AG10803 (cell line): ENCODE data around the gene FAM43B.

Source experiments
- DNase-seq: peaks from one replicate; pipeline ENCODE4 v3.0.0; 2010; ENCODE audit warnings: low read depth
- H3K4me3 ChIP-seq: 2 replicates; pipeline ENCODE4 v1.5.1; 2011; ENCODE audit warnings: mild to moderate bottlenecking, low read length, control low read depth
- TF ChIP-seq, protein P1 (sequence below): conservative IDR thresholded peaks from 2 replicates; pipeline ENCODE4 v1.5.1; 2011; ENCODE audit warnings: mild to moderate bottlenecking, low read length, control low read depth, inconsistent platforms

The FAM43B gene

DNA sequence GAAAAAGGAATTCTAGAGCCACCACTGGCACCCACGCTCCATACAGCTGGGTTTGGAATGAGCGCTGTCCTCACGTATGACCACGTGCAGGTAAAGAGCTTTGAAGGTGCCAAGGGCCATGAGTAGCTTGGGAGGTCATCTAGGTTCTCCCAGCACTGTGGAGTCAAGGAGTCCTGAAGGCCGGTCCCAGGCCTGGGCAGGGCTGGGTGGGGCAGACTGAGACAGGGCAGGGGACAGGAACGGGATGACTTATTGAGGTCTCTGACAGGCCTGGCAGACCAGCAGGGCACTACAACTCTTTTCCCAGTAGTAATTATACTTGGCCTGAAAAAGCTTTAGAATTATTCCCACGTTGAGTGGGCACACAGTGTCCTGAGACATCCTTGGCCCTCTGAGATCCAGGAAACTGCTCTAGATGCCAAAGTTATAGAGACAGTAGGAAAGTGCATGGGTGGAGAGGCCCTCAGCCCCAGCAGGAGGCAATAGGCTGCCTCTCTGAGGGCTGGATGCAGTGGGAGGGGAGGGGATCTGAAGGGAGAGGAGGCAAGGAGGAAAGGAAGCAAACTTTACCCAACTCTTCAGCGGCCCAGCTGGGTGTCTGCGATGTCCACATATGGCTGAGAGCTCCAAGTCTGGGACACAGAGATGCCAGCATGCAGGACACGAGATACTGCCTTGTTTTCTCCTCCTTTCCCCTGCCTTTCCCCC is 34.7 kb downstream of the FAM43B start:
- DNase-seq = no peak
- H3K4me3 ChIP-seq = no peak overlapping the region
- TF ChIP-seq, protein P1, sequence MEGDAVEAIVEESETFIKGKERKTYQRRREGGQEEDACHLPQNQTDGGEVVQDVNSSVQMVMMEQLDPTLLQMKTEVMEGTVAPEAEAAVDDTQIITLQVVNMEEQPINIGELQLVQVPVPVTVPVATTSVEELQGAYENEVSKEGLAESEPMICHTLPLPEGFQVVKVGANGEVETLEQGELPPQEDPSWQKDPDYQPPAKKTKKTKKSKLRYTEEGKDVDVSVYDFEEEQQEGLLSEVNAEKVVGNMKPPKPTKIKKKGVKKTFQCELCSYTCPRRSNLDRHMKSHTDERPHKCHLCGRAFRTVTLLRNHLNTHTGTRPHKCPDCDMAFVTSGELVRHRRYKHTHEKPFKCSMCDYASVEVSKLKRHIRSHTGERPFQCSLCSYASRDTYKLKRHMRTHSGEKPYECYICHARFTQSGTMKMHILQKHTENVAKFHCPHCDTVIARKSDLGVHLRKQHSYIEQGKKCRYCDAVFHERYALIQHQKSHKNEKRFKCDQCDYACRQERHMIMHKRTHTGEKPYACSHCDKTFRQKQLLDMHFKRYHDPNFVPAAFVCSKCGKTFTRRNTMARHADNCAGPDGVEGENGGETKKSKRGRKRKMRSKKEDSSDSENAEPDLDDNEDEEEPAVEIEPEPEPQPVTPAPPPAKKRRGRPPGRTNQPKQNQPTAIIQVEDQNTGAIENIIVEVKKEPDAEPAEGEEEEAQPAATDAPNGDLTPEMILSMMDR = peak; percentile 33; the same call in 1 of the 2 replicates

DNA sequence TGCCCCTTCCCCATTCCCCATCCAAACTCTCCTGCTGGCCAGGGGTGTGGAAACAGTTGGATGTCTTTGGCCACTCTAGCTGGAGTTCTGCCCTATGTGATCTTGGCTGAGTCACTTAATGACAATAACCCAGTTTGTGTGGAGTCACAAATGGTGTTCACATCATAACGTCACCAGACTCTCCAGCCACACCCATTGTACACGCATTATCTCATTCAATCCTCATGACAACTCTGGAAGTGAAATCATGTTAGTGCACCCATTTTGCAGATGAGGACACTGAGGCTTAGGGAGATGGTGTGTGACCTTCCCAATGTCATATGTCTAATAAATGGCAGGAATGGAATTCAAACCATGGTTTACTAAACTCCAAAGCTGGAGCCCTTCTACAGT is 35.3 kb downstream of the FAM43B start:
- peak; percentile 53 for DNase-seq
- H3K4me3 ChIP-seq = no peak overlapping the region
- TF ChIP-seq, protein P1 = no peak

DNA sequence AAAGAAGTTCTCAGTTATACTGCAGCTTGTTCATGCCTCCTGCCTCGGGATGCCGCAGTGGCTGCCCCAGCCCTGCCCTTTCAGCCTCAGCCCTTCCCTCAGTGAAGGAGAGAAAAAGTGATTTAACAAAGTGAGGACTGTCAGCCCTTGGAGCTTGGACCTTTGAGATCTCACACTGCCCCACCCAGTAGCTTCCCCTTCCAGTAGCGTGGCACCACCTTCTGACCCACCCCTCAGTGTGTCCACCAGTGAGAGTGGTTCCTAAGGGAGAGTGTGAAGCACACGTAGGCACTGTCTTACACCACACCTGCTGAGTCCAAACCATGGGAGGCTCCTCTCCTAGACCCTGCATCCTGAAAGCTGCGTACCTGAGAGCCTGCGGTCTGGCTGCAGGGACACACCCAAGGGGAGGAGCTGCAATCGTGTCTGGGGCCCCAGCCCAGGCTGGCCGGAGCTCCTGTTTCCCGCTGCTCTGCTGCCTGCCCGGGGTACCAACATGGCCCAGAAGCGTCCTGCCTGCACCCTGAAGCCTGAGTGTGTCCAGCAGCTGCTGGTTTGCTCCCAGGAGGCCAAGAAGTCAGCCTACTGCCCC is 36.4 kb downstream of the FAM43B start, which contains the start of gene CDA:
Gene CDA, plus strand, starts transcription at position 464 of the 592 bp plus-strand sequence. Its CDS starts 33 bp downstream, at position 497.
- no peak for DNase-seq
- H3K4me3 ChIP-seq = peak within 1 kb of the TSS; percentile 35
- TF ChIP-seq, protein P1 = no peak

DNA sequence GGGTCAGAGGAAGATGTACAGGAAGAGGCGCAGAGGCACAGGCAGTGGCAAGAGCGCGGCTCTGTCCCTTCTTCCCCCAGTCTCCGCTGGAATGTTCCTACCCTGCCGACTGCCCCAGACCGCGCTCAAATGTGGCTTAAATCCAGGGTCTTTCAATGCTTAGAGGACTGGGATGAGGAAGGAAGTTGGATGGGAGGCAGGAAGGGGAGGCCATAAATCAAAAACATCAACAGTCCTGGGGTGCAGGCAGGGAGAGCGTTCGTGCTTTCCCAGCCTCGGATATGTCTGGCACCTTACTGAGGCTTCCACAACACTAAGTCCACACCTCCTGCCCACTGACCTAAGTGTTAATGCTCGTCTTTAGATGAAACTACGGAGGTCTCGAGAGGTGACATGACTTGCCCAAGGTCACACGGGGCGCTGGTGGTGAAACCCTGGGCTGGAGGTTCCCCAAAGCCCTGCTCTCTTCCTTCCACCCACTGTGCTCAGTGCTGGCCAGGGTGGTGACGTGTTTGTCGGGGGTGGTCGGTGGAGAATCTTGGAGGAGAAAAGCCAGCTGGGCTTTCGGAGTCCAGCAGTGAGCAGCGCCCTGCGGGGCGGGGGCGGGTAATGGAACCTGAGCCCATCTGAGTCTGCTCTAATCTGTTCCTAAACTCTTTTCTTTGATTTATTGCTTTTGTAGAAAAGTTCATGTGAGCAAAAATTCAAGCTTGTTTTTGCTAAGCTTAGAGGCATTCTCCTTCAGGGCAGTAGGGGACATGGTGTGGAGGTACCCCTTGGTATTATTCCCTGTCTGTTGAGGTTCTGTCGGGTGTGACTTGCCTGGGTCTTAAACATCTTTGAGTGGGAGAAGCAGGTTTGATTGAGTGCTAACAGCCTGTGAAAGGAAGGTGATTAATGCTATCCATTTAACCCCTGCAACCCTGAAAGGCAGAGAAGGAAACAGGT is 37.2 kb downstream of the FAM43B start:
- DNase-seq = peak; percentile 66
- peak overlapping the region; percentile 35 for H3K4me3 ChIP-seq
- TF ChIP-seq, protein P1 = no peak

DNA sequence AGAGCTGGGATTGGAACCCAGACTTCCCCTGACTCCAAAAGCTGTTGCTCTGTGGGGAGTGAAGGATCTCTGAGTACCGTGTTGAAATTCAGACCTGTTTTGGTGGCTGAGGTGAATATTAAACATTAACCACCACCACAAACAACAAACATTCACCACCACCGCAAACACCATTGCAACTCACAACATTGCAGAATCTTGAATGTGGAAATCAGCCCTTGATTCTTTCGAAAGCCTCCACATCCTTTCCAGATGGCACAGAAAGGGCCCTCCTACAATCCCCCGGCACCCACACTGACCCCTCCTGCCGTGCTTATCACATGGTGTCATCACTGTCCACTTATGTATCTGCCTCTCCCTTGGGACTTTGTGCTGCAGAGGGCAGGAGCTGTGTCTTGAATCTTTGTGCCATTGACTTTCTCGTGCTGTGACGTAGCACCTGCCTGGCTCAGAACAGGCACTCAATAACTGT is 38.0 kb downstream of the FAM43B start:
- DNase-seq = peak; percentile 90
- TF ChIP-seq, protein P1 = no peak
- no peak overlapping the region for H3K4me3 ChIP-seq

DNA sequence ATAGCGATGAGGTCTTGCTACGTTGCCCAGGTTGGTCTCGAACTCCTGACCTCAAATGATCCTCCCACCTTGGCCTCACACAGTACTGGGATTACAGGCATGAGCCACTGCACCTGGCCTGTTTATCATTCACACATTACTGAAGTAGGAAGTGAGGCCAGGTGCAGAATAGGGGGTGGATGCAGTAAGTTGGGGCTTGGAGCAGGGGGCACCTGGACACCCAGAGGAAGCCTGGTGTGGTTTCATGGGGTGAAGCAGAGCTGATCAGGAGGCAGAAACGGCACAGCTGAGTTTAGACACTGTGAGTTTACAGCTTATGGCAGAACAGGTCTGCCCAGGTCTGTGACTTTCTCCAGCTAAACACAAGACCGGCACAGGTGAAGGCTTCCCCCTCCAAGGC is 41.4 kb downstream of the FAM43B start:
- H3K4me3 ChIP-seq = no peak overlapping the region
- TF ChIP-seq, protein P1 = no peak
- no peak for DNase-seq
